SK-N-SH treated with all-trans-retinoic acid at 6 μM for 48 hours (cell line): ENCODE measurements around the gene GNRH2.

Experiments used
- ATAC-seq: fragments of 200-7000 bp; cut with Tn5 transposase; 3 replicates; pipeline ENCODE4 v1.9.1; 2020; ENCODE audit warnings: mild to moderate bottlenecking, moderate library complexity
- ARNTL ChIP-seq: fragments of 450-650 bp; formaldehyde crosslinking; IDR thresholded peaks from 2 replicates; pipeline ENCODE4 v1.5.0; 2020; ENCODE audit warnings: low read depth, mild to moderate bottlenecking, moderate library complexity, borderline replicate concordance
- BACH2 ChIP-seq: fragments of 250-450 bp; sonication (Bioruptor Pico); IDR thresholded peaks from 2 replicates; pipeline ENCODE4 v1.9.0; 2021; ENCODE audit warnings: mild to moderate bottlenecking, borderline replicate concordance
- CREB5 ChIP-seq: fragments of 250-450 bp; sonication (Bioruptor Pico); IDR thresholded peaks from 2 replicates; pipeline ENCODE4 v1.5.1; 2020; ENCODE audit warnings: low read depth, mild to moderate bottlenecking, moderate library complexity
- CSDC2 ChIP-seq: fragments of 250-450 bp; sonication (Bioruptor Pico); IDR thresholded peaks from 2 replicates; pipeline ENCODE4 v1.5.0; 2020; ENCODE audit warnings: mild to moderate bottlenecking, moderate library complexity
- CSRNP3 ChIP-seq: fragments of 250-450 bp; sonication (Bioruptor Pico); IDR thresholded peaks from 2 replicates; pipeline ENCODE4 v1.5.1; 2021; ENCODE audit warnings: mild to moderate bottlenecking, moderate library complexity
- ESRRG ChIP-seq: fragments of 250-450 bp; sonication (Bioruptor Pico); IDR thresholded peaks from 2 replicates; pipeline ENCODE4 v1.6.1; 2021; ENCODE audit warnings: mild to moderate bottlenecking
- ISL1 ChIP-seq: fragments of 250-450 bp; sonication (Bioruptor Pico); IDR thresholded peaks from 2 replicates; pipeline ENCODE4 v2.1.2; 2022; ENCODE audit warnings: mild to moderate bottlenecking, moderate library complexity
- OSR1 ChIP-seq: fragments of 250-450 bp; sonication (Bioruptor Pico); IDR thresholded peaks from 2 replicates; pipeline ENCODE4 v1.8.0; 2022; ENCODE audit warnings: moderate library complexity, mild to moderate bottlenecking, inconsistent platforms
- PATZ1 ChIP-seq: fragments of 250-450 bp; sonication (Bioruptor Pico); IDR thresholded peaks from 2 replicates; pipeline ENCODE4 v1.8.0; 2020; ENCODE audit warnings: mild to moderate bottlenecking, moderate library complexity, borderline replicate concordance
- POU6F1 ChIP-seq: fragments of 250-450 bp; sonication (Bioruptor Pico); IDR thresholded peaks from 2 replicates; pipeline ENCODE4 v1.8.0; 2021; ENCODE audit warnings: low read depth, mild to moderate bottlenecking, moderate library complexity, borderline replicate concordance
- PPARA ChIP-seq: fragments of 250-450 bp; sonication (Bioruptor Pico); IDR thresholded peaks from 2 replicates; pipeline ENCODE4 v1.5.0; 2020; ENCODE audit warnings: mild to moderate bottlenecking, borderline replicate concordance
- RARB ChIP-seq: fragments of 250-450 bp; sonication (Bioruptor Pico); IDR thresholded peaks from 2 replicates; pipeline ENCODE4 v1.8.0; 2021; ENCODE audit warnings: mild to moderate bottlenecking, moderate library complexity
- SNAI2 ChIP-seq: fragments of 250-450 bp; sonication (Bioruptor Pico); IDR thresholded peaks from 2 replicates; pipeline ENCODE4 v1.5.0; 2020; ENCODE audit warnings: mild to moderate bottlenecking, moderate library complexity
- TOX ChIP-seq: fragments of 250-450 bp; sonication (Bioruptor Pico); IDR thresholded peaks from 2 replicates; pipeline ENCODE4 v1.8.0; 2021; ENCODE audit warnings: mild to moderate bottlenecking, moderate library complexity, borderline replicate concordance
- TSHZ2 ChIP-seq: fragments of 250-450 bp; sonication (Bioruptor Pico); IDR thresholded peaks from 2 replicates; pipeline ENCODE4 v1.5.0; 2020; ENCODE audit warnings: mild to moderate bottlenecking, moderate library complexity
- ZC3H10 ChIP-seq: fragments of 250-450 bp; sonication (Bioruptor Pico); IDR thresholded peaks from 2 replicates; pipeline ENCODE4 v1.5.1; 2021; ENCODE audit warnings: mild to moderate bottlenecking, moderate library complexity
- ZFP30 ChIP-seq: fragments of 450-650 bp; formaldehyde crosslinking; IDR thresholded peaks from 2 replicates; pipeline ENCODE4 v1.5.0; 2022; ENCODE audit warnings: mild to moderate bottlenecking, moderate library complexity
- ZNF565 ChIP-seq: fragments of 450-650 bp; formaldehyde crosslinking; conservative IDR thresholded peaks from 2 replicates; pipeline ENCODE4 v1.5.0; 2020; ENCODE audit warnings: low read depth, mild to moderate bottlenecking, moderate library complexity
- ZNF70 ChIP-seq: fragments of 450-650 bp; formaldehyde crosslinking; IDR thresholded peaks from 2 replicates; pipeline ENCODE4 v1.5.0; 2020; ENCODE audit warnings: mild to moderate bottlenecking, moderate library complexity

Gene GNRH2

GRCh38 chr20:3039426-3039825 lies 4.0 kb upstream of the GNRH2 start:
- ATAC-seq, result no peak
- no peak for TF ChIP-seq POU6F1 (CRISPR knock-in tag)
- no peak for TF ChIP-seq RARB (CRISPR knock-in tag)
- no peak for TF ChIP-seq BACH2 (CRISPR knock-in tag)
- no peak for TF ChIP-seq TSHZ2 (CRISPR knock-in tag)
- no peak for TF ChIP-seq CSRNP3 (CRISPR knock-in tag)
- no peak for TF ChIP-seq OSR1 (CRISPR knock-in tag)
- no peak for TF ChIP-seq ISL1 (CRISPR knock-in tag)
- no peak for TF ChIP-seq ZNF565
- no peak for TF ChIP-seq ZNF70 (CRISPR knock-in tag)
- no peak for TF ChIP-seq ESRRG (CRISPR knock-in tag)
- TF ChIP-seq CREB5, result no peak
- no peak for TF ChIP-seq ZFP30
- no peak for TF ChIP-seq CSDC2
- TF ChIP-seq TOX (CRISPR knock-in tag), result no peak
- TF ChIP-seq, all 23 proteins: peak for 0

- ATAC-seq, result no peak
- TF ChIP-seq SNAI2, result no peak
- TF ChIP-seq BACH2 (CRISPR knock-in tag), result no peak
- TF ChIP-seq ARNTL (CRISPR knock-in tag), result no peak
- no peak for TF ChIP-seq POU6F1 (CRISPR knock-in tag)
- TF ChIP-seq ZC3H10 (CRISPR knock-in tag), result no peak
- no peak for TF ChIP-seq ZNF70 (CRISPR knock-in tag)
- no peak for TF ChIP-seq TSHZ2 (CRISPR knock-in tag)
- TF ChIP-seq PPARA (CRISPR knock-in tag), result no peak
- no peak for TF ChIP-seq PATZ1 (CRISPR knock-in tag)
- TF ChIP-seq RARB (CRISPR knock-in tag), result no peak
- TF ChIP-seq, all 23 proteins: peak for 0
These were observed 3.3 kb upstream of the GNRH2 start for GRCh38 chr20:3040086-3040485.
